Activated B cell treated with CpG ODN at 0.5 μM for 24 hours (primary cell): Measurements from ENCODE around the gene ASTN1. TPM values are rescaled to one million over a fixed set of nuclear protein-coding genes. Genes with fewer than 3 reads are reported as not detected.

ENCODE experiments used
- ATAC-seq: fragments of 200-7000 bp; cut with Tn5 transposase; one replicate; pipeline ENCODE4 v1.10.0; 2021; ENCODE audit warnings: low read depth, mild to moderate bottlenecking, moderate library complexity
- CTCF ChIA-PET: fragments of 350-600 bp; sonication (Branson Sonifier 250); formaldehyde crosslinking; loops from one replicate; lab custom pipeline; 2021; ENCODE audit warnings: antibody characterized with exemption; lab: Charles Lee
- POLR2A ChIA-PET: fragments of 350-600 bp; sonication (Branson Sonifier 250); formaldehyde crosslinking; loops from one replicate; lab custom pipeline; 2021; ENCODE audit warnings: antibody characterized with exemption; lab: Charles Lee
- DNase-seq: peaks from one replicate; pipeline ENCODE4 v3.0.0; 2022
- H3K27ac Mint-ChIP-seq: one replicate; pipeline ENCODE4 v1.8.0; 2020; ENCODE audit warnings: mixed read lengths
- H3K27me3 Mint-ChIP-seq: one replicate; pipeline ENCODE4 v1.8.0; 2021; ENCODE audit warnings: mixed read lengths
- H3K36me3 Mint-ChIP-seq: one replicate; pipeline ENCODE4 v1.8.0; 2021; ENCODE audit warnings: low read depth, mixed read lengths
- H3K4me1 Mint-ChIP-seq: one replicate; pipeline ENCODE4 v1.8.0; 2021; ENCODE audit warnings: mixed read lengths
- H3K4me3 Mint-ChIP-seq: one replicate; pipeline ENCODE4 v1.8.0; 2020; ENCODE audit warnings: mild to moderate bottlenecking, mixed read lengths
- H3K9me3 Mint-ChIP-seq: one replicate; pipeline ENCODE4 v1.8.0; 2020; ENCODE audit warnings: mixed read lengths
- CTCF ChIP-seq: fragments of 200-600 bp; IDR thresholded peaks from one replicate; pipeline ENCODE4 v1.8.0; 2022; ENCODE audit warnings: antibody characterized with exemption, mild to moderate bottlenecking
- intact Hi-C: fragments of 100-400 bp; cut with micrococcal nuclease; formaldehyde crosslinking; loops from one replicate; pipeline ENCODE4 v1.15.1; 2024
- total RNA-seq: library from RNA; stranded (reverse); gene quantifications from 2 replicates; pipeline ENCODE4 v1.2.3, GENCODE V29; 2022

Gene ASTN1
- total RNA-seq, 1 donor from 2014 or later, result not detected

- Mint-ChIP-seq H3K9me3 (no peaks in the 10 kb centered on the region), H3K27me3 (peaks cover 5% of the 10 kb centered on the region), H3K27ac (no peak overlapping the region), H3K4me3 (no peak overlapping the region), H3K4me1 (no peaks in the 10 kb centered on the region), H3K36me3 (no peaks in the 10 kb centered on the region)
- ATAC-seq (no peak), DNase-seq (no peak)
- no peak for TF ChIP-seq CTCF
- CTCF ChIA-PET, result no interaction called here
- intact Hi-C loops, result no loop called here
- POLR2A ChIA-PET, result no interaction called here
These were observed 326.1 kb downstream of the ASTN1 start for GRCh38 chr1:176838276-176838995.

- Mint-ChIP-seq H3K27ac (no peak overlapping the region), H3K36me3 (no peaks in the 10 kb centered on the region), H3K27me3 (peaks cover 5% of the 10 kb centered on the region), H3K9me3 (no peaks in the 10 kb centered on the region), H3K4me3 (no peak overlapping the region), H3K4me1 (no peaks in the 10 kb centered on the region)
- ChIA-PET CTCF (no interaction called here), POLR2A (no interaction called here)
- DNase-seq, result no peak
- TF ChIP-seq CTCF, result no peak
- no peak for ATAC-seq
- intact Hi-C loops, result no loop called here
These were observed 326.8 kb downstream of the ASTN1 start for GRCh38 chr1:176837708-176838107.

- no peak for TF ChIP-seq CTCF
- Mint-ChIP-seq H3K9me3 (no peaks in the 10 kb centered on the region), H3K27ac (no peak overlapping the region), H3K4me1 (no peaks in the 10 kb centered on the region), H3K36me3 (no peaks in the 10 kb centered on the region), H3K4me3 (no peak overlapping the region), H3K27me3 (no peaks in the 10 kb centered on the region)
- no peak for DNase-seq
- ATAC-seq, result no peak
- intact Hi-C loops, result no loop called here
- ChIA-PET POLR2A (no interaction called here), CTCF (no interaction called here)
These were observed 333.4 kb downstream of the ASTN1 start for GRCh38 chr1:176831150-176831549.

GRCh38 chr1:176829261-176829660 is 335.3 kb downstream of the ASTN1 start:
- CTCF ChIA-PET, result no interaction called here
- no peak for TF ChIP-seq CTCF
- POLR2A ChIA-PET, result no interaction called here
- Mint-ChIP-seq H3K27me3 (no peaks in the 10 kb centered on the region), H3K27ac (no peak overlapping the region), H3K9me3 (no peaks in the 10 kb centered on the region), H3K36me3 (no peaks in the 10 kb centered on the region), H3K4me1 (no peaks in the 10 kb centered on the region), H3K4me3 (no peak overlapping the region)
- ATAC-seq (no peak), DNase-seq (no peak)
- intact Hi-C loops, result no loop called here

- H3K9me3 Mint-ChIP-seq, result no peaks in the 10 kb centered on the region
- no peaks in the 10 kb centered on the region for H3K4me1 Mint-ChIP-seq
- POLR2A ChIA-PET, result no interaction called here
- CTCF ChIA-PET, result no interaction called here
- H3K27ac Mint-ChIP-seq, result no peak overlapping the region
- no peaks in the 10 kb centered on the region for H3K36me3 Mint-ChIP-seq
- intact Hi-C loops, result no loop called here
- no peak for ATAC-seq
- DNase-seq, result no peak
- H3K27me3 Mint-ChIP-seq, result no peaks in the 10 kb centered on the region
- TF ChIP-seq CTCF, result no peak
- H3K4me3 Mint-ChIP-seq, result no peak overlapping the region
These were observed 338.2 kb downstream of the ASTN1 start for GRCh38 chr1:176826265-176826664.
